ENCODE measurements around the gene EPB41L4A.

- no peak for TF ChIP-seq SMAD3 (CRISPR knock-in tag; IDR thresholded peaks at IDR 0.05; ENCODE audit: borderline replicate concordance)
- no peak for TF ChIP-seq E2F1 (CRISPR knock-in tag; IDR thresholded peaks at IDR 0.05)
- no peak for TF ChIP-seq ZSCAN18 (CRISPR knock-in tag; IDR thresholded peaks at IDR 0.05)
- TF ChIP-seq TEAD4 (CRISPR knock-in tag; IDR thresholded peaks at IDR 0.05) = no peak
These were observed 291.2 kb downstream of the EPB41L4A start for GRCh38 chr5:112127861-112128260.
